HuH-7.5 (cell line): ENCODE data around the gene FAM227A.
A peak's percentile ranks its signal among the peaks of the same experiment; 100 is the strongest.

ENCODE experiments used
- DNase-seq: peaks from one replicate; pipeline ENCODE4 v3.0.0; 2011; ENCODE audit warnings: low spot score

Gene FAM227A

GRCh38 chr22:38656256-38657044, at the start of gene FAM227A, which contains the start of gene CBY1:
Gene FAM227A, minus strand, starts transcription at chr22:38656392. Its CDS starts 6,224 bp downstream, at chr22:38650168.
Gene CBY1, plus strand, starts transcription at chr22:38656638. Its CDS starts 11,417 bp downstream, at chr22:38668055.
- peak; percentile 91 for DNase-seq

- peak; percentile 96 for DNase-seq
Observed at GRCh38 chr22:38705235-38706100, 49.3 kb upstream of the FAM227A start, which contains the start of gene GTPBP1. Gene GTPBP1, plus strand, starts transcription at chr22:38705944. Its CDS starts 12 bp downstream, at chr22:38705956.

- no peak for DNase-seq
Observed at GRCh38 chr22:38704654-38705234, 48.6 kb upstream of the FAM227A start.

- peak; percentile 79 for DNase-seq
Observed at GRCh38 chr22:38700789-38701628, 44.8 kb upstream of the FAM227A start, which contains the start of gene JOSD1. Gene JOSD1, minus strand, starts transcription at chr22:38700943. Its CDS starts 956 bp downstream, at chr22:38699987.

DNA sequence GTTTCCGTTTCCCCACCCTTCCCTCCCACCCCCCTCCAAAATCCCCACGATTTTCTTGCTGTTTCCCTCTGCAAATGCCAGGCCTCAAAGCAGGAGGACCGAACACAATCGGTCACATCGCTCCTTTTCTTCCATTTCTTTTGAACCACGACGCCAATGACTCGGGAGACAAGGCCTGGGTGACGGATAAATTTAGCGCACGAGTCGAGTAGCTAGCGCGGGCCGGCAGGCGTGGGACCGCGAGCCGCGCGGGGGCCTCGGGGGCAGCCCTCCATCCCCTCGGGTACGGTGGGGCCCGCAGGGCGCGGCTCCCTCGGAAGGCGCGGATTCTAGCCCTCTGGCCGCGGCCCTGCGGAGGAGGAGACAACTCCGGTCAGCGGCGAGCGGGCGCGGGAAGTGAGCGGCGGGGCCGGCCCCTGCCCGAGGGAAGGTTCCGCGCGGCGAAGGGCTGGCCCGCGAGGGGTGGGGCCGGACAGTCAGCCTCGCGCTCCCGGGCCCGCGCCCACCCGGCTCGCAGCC, 44.1 kb upstream of the FAM227A start:
- DNase-seq, result no peak

GRCh38 chr22:38699784-38700183, 43.6 kb upstream of the FAM227A start:
- DNase-seq, result no peak

GRCh38 chr22:38699143-38699542, 43.0 kb upstream of the FAM227A start:
- no peak for DNase-seq

DNA sequence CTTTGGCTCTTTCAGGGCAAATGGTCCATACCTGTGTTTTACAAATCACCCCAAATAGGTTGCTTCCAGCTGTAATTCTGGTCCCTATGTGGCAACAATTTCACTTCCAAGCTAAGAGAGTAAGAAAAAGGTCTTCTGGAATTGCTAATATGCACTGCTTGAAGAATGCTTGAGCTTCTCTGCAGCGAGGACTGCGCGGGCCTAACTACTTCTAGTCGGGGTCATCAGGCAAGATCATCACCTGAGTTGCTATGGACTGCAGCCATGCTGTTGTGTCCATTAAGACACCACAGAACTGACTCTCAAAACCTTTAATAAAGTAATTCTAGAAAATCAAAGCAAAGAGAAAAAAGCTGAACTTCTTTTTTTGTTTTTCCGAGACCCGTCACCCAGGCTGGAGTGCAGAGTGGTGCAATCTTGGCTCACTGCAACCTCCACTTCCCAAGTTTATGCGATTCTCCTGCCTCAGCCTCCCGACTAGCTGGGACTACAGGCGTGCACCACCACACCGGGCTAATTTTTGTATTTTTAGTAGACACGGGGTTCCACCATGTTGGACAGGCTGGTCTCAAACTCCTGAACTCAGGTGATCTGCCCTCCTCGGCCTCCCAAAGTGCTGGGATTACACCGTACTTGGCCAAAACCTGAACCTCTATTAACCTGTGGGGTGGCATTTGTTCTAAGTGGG, 42.4 kb upstream of the FAM227A start:
- DNase-seq, result no peak

GRCh38 chr22:38697425-38698089, 41.4 kb upstream of the FAM227A start:
- DNase-seq, result no peak

DNA sequence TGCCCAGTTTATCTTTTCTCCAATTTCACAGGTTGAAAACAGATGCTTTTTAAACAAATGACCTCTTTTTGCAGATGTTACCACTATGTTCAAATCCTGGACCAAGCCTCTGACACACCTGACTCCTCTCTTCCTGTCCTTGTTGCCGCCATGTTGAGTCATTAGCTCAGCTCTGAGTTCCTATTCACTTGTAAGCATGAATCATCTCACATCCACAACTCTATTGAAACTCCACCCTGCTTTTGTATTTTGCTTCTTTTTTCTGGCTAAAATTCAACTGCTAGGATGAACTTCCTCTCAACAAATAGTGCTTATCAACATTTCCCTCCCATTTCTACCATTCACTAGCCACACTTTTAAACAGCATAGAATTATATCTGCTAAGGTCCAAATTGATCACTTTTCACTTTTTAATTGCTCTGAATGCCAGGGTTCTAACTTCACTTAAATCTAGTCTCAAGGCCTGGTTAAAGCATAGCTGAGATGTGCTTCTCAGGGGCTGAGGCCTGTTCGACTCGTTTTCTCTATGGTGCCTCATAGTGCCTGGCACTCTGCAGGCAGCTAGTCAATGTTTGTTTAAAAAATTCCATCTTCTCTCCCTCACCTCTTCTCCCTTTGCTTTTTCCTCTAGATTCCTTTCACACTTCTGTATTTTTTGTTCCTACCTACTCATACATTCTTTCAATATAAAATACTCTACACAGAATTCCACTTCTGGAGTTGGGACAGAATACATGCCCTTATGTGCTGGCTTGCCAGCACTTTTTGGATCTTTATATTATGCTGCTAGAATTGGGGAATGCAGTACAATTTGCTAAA, 40.6 kb upstream of the FAM227A start:
- peak; percentile 27 for DNase-seq

DNA sequence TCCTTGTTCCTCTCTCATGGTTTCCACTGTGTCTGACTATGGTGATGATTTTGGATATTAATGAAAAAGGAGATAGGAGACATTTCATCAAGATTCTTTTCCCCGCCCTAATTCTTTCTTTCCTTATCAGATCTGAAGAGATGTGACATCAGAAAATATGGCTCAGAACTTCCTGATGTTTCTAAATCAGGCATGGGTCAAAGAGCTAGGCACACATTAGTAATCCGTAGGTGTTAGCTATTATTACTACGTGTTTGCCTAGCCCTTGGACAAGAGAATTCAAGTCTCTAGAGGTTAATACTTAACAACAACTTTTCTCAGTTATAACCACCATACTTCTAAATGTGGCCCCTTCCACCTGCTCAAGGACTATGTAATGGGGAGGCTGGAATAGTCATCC, 38.7 kb upstream of the FAM227A start:
- no peak for DNase-seq

DNA sequence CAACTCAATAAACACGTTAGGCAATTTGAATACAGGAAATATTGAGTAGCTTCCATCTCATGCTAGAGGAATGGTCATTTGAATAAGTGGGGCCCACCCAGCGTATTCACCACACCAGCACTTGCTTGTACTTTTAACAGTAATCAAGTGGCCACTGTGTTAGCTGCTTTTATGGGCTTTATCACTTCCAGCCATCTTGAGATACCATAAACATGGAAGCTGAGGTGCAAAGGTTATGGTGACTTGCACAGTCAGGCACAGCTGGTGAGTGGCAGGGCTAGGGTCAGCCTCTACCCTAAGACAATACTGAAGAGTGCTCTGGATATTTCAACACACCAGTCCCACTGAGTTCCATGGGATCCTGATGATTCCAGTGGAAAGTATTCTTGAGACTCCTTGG, 37.9 kb upstream of the FAM227A start:
- DNase-seq, result peak; percentile 51

DNA sequence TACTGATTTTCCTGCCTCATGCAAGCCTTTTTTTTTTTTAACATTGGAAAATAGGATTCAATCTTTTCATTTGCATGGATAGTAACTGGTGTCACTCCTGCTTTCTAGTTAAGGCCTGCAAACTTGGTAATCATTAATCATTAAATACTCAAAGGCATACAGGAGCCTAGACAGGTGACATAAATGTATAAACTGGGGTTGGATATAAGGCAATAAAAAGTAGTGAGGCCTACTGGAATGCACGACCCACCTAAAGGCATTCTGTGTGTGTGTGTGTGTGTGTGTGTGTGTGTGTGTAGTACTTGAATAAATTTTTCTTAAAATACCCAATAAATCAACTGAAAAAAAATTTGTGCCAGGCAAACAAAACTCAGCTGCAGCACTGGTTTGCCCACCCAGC, 33.5 kb upstream of the FAM227A start:
- no peak for DNase-seq

DNA sequence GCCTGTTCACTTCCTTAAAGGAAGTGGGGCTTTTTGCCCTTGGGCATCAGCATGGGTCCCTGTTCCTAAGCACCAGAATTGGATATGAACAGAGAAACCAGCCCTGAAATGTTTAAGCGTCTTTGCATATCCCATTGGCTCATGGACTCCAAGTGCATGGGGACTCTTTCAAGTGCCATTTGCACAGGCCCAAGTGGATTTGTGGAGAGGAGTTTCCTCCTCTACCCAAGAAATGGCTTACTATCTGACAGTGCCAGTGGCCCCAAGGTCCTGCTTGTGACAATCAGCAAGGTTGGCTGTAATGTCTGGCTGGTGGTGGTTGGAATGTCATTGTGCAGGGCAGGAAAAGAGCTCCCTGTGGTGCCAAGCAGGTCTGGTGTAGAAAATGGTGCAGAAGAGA, 29.6 kb upstream of the FAM227A start:
- no peak for DNase-seq

DNA sequence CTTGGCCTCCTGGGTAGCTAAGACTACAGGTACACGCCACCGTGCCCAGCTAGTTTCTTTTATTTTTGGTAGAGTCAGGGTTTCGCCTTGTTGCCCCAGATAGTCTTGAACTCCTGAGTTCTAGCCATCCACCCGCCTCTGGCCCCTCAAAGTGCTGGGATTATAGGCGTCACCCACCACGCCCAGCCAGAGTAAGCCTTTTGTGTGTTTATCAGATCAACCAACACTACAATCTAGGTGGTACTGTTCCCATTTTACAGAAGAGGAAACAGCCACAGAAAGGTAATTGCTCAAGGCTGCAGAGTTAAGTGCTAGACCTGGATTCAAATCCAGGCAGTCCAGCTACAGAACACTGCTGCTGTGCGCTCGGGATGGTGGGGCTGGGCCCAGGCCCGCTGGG, 28.7 kb upstream of the FAM227A start:
- DNase-seq, result no peak

- DNase-seq, result peak; percentile 84
Observed at GRCh38 chr22:38681582-38682335, 25.6 kb upstream of the FAM227A start, which contains the start of gene TOMM22. Gene TOMM22, plus strand, starts transcription at chr22:38681957. Its CDS starts 22 bp downstream, at chr22:38681979.

DNA sequence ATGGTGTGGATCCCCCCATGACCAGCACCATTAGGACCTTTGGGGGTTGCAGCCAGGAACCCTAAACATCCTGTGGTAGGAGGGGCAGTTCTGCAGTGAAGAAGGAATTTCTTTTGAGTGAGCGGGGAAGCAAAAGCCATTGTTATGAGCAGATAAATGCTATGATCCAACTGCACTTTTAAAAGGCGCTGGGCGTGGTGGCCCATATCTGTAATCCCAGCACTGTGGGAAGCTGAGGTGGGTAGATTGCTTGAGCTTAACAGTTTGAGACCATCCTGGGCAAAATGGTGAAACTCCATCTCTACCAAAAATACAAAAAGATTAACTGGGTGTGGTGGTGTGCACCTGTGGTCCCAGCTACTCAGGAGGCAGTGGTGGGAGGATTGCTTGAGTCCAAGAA, 19.6 kb upstream of the FAM227A start:
- no peak for DNase-seq

DNA sequence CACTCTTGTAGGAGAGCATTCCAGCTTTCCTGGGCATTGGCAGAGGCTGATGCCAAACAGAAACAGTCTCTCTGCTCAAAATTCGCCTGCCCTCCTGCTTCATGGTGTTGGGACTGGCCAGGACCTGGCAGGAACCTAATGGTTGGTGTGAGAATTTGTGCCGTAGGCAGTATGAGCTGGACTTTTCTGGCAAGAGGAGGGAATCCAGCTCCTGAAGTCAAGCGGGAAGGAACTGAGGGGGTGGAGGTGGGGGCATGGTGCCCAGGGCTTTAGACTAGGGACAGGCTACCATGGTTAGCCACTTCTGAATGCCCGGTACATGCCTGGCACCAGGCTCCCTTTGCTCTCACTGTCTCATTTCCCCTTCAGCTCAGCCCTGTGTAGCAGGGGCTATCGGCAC, 18.7 kb upstream of the FAM227A start:
- no peak for DNase-seq
